Amniotic epithelial cell (primary cell): ENCODE measurements around the gene MAD1L1.

Experiments
- DNase-seq: peaks from one replicate; pipeline ENCODE4 v3.0.0-alpha.2; 2010; ENCODE audit warnings: low read depth

Gene MAD1L1

GRCh38 chr7:2218444-2218785 lies 14.3 kb downstream of the MAD1L1 start:
- DNase-seq = no peak

GRCh38 chr7:2217716-2218443 lies 14.9 kb downstream of the MAD1L1 start:
- DNase-seq = peak; percentile 30

- no peak for DNase-seq
These were observed 15.5 kb downstream of the MAD1L1 start for GRCh38 chr7:2217206-2217605.

GRCh38 chr7:2215851-2216250 lies 16.9 kb downstream of the MAD1L1 start:
- no peak for DNase-seq

GRCh38 chr7:2214636-2215035 lies 18.1 kb downstream of the MAD1L1 start:
- DNase-seq = no peak

GRCh38 chr7:2213551-2214215 lies 19.1 kb downstream of the MAD1L1 start:
- DNase-seq = no peak

GRCh38 chr7:2212906-2213305 lies 19.8 kb downstream of the MAD1L1 start:
- DNase-seq = no peak

- DNase-seq = no peak
These were observed 20.8 kb downstream of the MAD1L1 start for GRCh38 chr7:2211926-2212325.

- no peak for DNase-seq
These were observed 21.4 kb downstream of the MAD1L1 start for GRCh38 chr7:2211259-2211880.

- DNase-seq = no peak
These were observed 22.0 kb downstream of the MAD1L1 start for GRCh38 chr7:2210551-2211258.

- DNase-seq = no peak
These were observed 22.8 kb downstream of the MAD1L1 start for GRCh38 chr7:2209961-2210323.

- peak; percentile 59 for DNase-seq
These were observed 23.4 kb downstream of the MAD1L1 start for GRCh38 chr7:2209146-2209960.

- no peak for DNase-seq
These were observed 24.0 kb downstream of the MAD1L1 start for GRCh38 chr7:2208712-2209111.

GRCh38 chr7:2205036-2205780 lies 27.5 kb downstream of the MAD1L1 start:
- DNase-seq = peak; percentile 11

- DNase-seq = no peak
These were observed 28.3 kb downstream of the MAD1L1 start for GRCh38 chr7:2204446-2204845.

GRCh38 chr7:2203766-2204300 lies 28.9 kb downstream of the MAD1L1 start:
- DNase-seq = peak; percentile 43

- peak; percentile 49 for DNase-seq
These were observed 29.6 kb downstream of the MAD1L1 start for GRCh38 chr7:2202901-2203765.

- no peak for DNase-seq
These were observed 30.4 kb downstream of the MAD1L1 start for GRCh38 chr7:2202361-2202761.

GRCh38 chr7:2201686-2202360 lies 30.9 kb downstream of the MAD1L1 start:
- DNase-seq = no peak
